HG03439 (cell line): ENCODE data around the gene PCBP2.

Source experiments
- ATAC-seq: cut with Tn5 transposase; IDR thresholded peaks from one replicate; pipeline ENCODE4 v1.9.1; 2021; ENCODE audit warnings: mild to moderate bottlenecking, moderate library complexity; ENCODE audit not compliant: unreplicated experiment

The PCBP2 gene

GRCh38 chr12:53506450-53506785, 54.5 kb downstream of the PCBP2 start:
- ATAC-seq, result no peak

DNA sequence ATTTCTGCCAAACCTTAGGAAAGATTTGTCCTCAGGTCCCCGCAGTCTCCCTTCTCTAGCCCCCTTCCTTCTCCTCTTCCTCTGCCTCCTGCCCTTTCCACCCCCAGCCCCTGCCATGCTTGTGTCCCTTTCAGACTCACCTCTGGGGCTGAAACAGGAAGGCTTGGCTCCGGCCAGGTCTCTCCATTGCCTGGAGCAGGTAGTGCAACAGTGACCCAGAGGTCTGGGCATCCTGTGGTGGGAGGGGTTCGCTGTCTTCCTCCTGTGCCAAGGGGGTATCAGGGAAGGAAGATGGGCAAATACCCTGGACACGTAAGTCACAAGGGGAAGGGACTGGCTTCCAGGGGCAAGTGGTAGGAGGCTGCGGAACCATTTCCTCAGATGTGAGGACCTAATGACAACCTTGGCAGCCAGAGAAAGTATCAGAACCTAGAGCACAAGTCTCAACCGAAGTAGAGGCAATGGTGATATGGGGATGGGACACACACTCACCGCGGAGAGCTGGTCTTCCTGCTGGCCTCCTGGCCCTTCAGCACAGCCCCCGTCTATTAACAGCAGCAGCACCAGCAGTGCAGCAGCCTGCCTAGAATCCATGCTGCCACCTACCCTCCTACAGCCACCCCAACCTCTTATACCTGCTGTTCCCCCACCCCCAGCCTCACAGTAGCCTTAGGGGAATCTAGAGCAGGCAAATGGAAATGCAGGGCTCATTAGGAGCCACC, 55.1 kb downstream of the PCBP2 start, which contains the start of gene NPFF:
TSS of gene NPFF (minus strand) at position 604 of the 722 bp plus-strand sequence. CDS start at position 594, 10 bp downstream.
- ATAC-seq, result no peak

DNA sequence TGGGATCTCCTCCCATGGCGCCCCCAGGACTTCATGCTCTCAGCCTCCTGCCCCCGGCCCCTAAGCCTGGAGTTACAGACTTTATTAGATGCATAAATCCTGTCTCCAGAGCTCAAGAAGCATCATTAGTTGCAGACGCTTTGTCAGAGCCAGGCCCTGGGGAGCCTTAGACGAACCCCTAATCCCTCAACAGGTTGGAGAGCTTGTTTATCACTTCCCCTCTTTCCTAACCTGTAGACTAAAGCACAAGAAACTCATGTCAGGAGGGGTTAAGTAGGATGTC, 55.6 kb downstream of the PCBP2 start:
- ATAC-seq, result no peak

DNA sequence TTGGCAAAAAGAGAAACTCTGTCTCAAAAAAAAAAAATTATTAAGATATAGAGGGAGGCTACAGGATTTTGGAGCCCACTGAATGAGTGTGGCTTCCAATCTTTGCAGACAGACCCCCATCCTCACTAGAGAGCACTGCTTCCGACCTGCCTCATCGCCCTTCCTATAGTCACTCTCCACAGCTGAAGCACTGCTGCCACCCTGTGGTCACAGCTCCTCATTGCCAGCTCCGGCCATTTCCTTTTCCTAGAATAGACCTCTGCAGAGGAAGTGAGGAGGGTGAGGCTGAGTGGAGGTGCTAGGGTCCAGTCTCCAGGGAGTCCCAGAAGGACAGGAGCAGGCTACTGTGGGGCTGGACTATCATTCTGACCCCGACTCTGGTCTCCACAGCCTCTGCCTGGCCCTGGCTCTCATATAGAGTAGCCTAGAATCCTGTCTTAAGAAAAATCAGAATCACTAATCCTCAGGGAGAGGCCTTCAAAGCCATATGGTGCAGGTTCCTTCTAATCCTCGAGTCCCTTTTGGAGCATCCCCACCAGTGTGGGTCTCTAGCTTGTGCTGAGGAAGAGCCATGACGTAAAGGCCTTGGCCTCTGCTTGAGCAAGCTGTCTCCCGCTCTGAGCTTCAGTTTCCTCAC, 56.8 kb downstream of the PCBP2 start:
- ATAC-seq, result peak; percentile 70

DNA sequence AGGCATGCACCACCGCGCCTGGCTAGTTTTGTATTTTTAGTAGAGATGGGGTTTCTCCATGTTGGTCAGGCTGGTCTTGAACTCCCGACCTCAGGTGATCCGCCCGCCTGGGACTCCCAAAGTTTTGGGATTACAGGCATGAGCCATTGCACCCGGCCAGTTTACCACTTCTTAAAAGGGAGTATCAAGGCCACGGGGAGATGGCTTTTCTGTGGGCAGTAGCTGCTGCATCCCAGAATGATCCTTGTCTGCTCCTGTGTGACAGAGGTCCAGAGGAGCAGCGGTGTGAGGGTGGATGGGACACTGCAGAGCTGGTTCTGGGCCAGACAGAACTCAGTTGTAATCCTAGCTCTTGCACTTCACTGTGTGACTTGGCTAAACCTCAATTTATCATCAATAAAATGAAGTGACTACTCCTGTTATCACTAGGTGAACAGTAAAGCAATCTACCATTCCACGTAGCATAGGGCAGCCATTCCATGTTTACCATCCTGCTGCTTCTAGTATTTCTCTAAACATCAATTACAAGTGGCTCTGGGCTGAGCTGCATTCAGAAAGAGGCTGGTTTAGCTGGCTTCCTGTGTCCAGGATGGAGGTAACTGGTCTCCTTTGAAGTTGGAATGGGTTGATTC, 58.4 kb downstream of the PCBP2 start:
- ATAC-seq, result no peak

- no peak for ATAC-seq
Measured at GRCh38 chr12:53513712-53514410, 62.0 kb downstream of the PCBP2 start.

DNA sequence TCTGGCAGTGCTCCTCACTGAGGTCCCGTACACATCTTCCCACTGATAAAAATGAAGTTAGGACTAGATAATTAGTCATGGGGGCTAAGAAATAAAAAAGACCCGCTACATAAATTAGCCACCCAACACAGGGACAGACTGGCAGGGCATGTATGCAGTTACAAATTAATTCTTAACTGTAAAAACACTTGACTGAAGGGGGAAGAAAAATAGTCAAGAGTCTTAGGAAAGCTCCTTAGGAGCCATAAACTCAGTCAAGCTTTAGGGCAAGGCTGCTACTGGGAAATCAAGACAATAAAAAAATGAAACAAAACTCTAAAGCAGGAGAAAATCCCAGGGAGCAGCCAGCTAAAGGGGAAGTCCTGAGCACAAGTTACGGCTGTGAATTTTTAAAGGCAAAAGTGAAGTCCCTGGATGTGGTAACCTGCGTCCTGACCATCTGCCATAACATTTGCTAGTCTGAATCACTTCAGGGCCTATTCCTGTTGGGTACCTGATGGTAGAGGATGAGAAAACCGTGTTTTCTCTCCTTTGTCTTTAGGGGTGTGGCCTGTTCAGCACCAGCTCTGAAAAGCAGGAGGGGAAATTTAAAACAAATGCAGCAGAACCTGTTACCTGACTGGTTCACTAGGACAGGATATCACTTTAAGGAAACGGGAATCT, 62.9 kb downstream of the PCBP2 start:
- no peak for ATAC-seq

DNA sequence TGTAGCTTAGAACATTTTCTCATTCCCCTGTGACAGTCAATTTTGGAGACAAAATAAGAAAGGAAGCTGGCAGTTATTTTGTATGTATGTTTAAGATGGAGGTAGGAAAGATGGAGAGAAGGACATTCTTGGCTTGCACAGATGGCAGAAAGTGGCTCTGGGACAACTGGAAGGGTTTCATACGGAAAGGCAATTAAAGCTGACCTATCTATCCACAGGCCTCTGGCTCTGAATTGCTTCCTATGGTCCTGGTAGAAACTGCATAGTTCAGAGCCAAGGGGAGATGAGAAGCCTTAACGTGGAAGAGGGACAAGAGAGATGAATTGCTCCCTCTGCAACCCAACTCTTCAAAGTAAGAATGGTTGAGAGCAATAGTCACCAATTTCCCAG, 63.4 kb downstream of the PCBP2 start:
- ATAC-seq, result no peak

DNA sequence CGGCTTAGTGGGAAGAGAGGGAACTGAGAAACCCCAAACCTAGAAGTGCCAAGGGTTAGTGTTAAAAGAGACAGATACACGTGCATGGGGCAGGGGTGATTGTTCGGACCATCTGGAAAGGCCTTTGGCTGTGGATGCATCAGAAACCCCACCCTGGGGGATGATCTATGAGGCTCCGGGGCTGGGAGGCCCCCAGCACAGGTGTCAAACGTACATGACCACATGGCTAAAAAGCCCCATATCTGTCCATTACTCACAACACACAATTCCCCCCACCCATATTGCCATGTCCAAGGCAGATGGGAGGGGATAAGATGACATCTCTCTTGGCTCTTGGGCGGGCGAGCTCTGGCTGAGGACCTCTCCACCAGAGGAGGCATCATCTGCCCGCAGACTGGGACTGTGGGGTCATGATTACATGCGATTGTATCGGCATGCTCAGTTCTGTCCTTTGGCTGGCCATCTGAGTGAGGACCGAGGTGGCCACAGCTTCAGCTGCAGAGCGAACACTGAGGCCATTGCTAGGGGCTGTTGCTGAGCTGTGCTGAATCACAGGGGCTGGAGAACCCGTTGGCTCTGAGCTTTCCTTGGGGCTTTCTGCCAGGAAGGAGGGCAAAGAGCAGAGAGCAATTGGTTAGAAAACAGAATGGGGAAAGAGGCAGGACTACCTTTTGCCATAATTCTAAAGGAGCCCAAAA, 65.0 kb downstream of the PCBP2 start:
- ATAC-seq, result no peak

DNA sequence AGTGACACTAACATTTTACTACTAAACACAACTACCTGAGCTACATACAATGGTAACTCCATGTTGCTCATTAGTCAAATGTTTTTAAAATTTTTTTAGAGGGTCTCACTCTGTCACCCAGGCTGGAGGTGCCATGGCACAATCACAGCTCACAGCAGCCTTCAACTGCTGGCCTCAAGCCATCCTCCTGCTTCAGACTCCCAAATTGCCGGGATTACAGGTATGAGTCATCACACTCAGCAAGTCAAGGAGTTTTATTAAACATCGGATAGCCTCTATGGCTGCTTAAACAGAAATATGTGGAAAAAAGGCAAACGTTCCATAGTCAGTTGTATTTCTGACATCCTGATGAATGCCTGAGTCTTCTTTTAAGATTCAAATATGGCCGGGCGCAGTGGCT, 66.5 kb downstream of the PCBP2 start:
- no peak for ATAC-seq

- no peak for ATAC-seq
Measured at GRCh38 chr12:53523131-53523530, 71.2 kb downstream of the PCBP2 start.

DNA sequence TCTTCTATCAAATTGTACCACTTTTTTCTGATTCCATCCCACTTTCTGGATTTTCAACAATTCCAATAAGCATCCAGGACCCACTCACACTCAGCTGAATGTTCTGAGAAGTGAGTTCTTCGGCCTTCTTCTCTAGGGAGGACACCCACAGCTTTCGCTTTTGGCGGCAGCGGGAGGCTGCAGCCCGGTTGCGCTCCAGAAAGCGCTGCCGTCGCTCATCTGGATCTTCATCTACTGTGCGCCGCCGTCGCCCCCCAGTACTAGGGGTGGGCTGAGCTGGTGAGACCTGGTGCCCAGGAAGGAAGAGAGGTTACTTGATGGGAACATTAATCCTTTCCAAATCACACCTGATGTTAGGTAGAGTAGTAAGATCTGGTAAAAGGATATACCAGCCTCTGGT, 72.6 kb downstream of the PCBP2 start:
- ATAC-seq, result no peak

GRCh38 chr12:53530061-53530460, 78.2 kb downstream of the PCBP2 start:
- ATAC-seq, result no peak
